Measurements from ENCODE around the gene CYP2U1. TPM values are rescaled to one million over a fixed set of nuclear protein-coding genes. Genes with fewer than 3 reads are reported as not detected.
A peak's percentile ranks its signal among the peaks of the same experiment; 100 is the strongest.

The CYP2U1 gene
- total RNA-seq, 4 donors from 2014 or later: 3.5 to 7.5 (median 4.0) TPM

- no peak overlapping the region for H3K27ac ChIP-seq
- intact Hi-C loops (cut with DNase I; ENCODE audit: low total_unique reads): no loop called here
- peaks cover 0 to 4% of the 10 kb centered on the region in 2 donors for H3K4me1 ChIP-seq
- no peaks in the 10 kb centered on the region for H3K36me3 ChIP-seq
- no peaks in the 10 kb centered on the region for H3K27me3 ChIP-seq
- in situ Hi-C loops (cut with MboI; ENCODE audit: low sequenced_read_pairs in 4 of 4): no loop called here
- DNase-seq (no peak), ATAC-seq (no peak)
- H3K4me3 ChIP-seq: no peak overlapping the region
- TF ChIP-seq, protein P1, sequence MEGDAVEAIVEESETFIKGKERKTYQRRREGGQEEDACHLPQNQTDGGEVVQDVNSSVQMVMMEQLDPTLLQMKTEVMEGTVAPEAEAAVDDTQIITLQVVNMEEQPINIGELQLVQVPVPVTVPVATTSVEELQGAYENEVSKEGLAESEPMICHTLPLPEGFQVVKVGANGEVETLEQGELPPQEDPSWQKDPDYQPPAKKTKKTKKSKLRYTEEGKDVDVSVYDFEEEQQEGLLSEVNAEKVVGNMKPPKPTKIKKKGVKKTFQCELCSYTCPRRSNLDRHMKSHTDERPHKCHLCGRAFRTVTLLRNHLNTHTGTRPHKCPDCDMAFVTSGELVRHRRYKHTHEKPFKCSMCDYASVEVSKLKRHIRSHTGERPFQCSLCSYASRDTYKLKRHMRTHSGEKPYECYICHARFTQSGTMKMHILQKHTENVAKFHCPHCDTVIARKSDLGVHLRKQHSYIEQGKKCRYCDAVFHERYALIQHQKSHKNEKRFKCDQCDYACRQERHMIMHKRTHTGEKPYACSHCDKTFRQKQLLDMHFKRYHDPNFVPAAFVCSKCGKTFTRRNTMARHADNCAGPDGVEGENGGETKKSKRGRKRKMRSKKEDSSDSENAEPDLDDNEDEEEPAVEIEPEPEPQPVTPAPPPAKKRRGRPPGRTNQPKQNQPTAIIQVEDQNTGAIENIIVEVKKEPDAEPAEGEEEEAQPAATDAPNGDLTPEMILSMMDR (IDR thresholded peaks at IDR 0.05 in 4 of 5, conservative IDR thresholded peaks at IDR 0.05 in 1 of 5): no peak
- no peak for TF ChIP-seq POLR2A (IDR thresholded peaks at IDR 0.05)
- no peaks in the 10 kb centered on the region for H3K9me3 ChIP-seq
Measured at GRCh38 chr4:107891299-107891698, 40.0 kb upstream of the CYP2U1 start.

DNA sequence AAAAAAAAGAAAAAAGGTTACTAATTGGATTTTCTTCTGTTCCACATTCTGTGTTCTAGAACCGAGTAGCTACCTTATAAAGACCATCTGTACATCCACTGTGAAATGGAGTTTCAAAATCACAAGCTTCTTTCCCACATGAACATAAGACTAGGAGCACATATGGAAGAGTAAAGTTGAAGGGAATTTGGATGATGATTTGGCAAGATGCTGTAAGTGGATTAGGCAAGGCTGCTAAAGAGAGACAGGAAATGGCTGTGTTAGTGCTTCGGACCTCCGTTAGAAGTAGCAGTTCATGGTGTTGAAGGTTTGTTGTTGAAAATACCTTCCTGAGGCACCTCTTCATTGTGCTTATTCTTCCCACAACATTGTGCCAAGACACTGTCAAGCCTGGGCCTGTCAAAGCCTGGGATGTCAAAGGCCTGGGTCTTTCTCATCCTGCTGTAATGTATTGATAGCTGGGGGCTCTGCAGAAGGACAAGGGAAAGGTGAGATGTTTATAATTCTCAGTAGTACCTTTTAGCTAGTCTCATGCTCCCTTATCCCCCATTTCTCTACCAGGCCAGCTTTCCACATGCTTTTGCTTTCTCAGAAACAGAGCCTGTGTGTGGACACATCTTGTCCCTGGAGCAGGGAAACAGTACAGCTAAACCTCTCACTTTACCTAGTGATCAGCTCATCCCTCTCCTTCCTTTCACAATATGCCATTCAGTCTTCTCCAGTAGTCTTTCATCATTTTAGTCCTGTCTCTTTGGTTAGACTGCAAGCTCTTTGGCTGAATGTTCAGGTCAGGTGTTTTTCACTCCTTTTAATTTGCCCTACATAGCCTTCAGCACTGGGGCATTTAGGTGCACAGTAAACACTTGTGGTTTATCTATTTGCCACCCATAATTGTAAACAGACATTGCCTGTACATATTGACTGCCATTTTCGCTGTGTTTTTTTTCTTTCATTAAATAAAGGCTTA, 37.9 kb upstream of the CYP2U1 start:
- DNase-seq (no peak), ATAC-seq (peak in 1 of 2 donors; percentile 70)
- Histone ChIP-seq H3K36me3 (no peaks in the 10 kb centered on the region), H3K27me3 (no peaks in the 10 kb centered on the region), H3K27ac (peak overlapping the region in 1 of 4 donors; percentile 41), H3K4me1 (peaks cover 0 to 4% of the 10 kb centered on the region in 2 donors), H3K4me3 (no peak overlapping the region), H3K9me3 (no peaks in the 10 kb centered on the region)
- intact Hi-C loops (cut with DNase I; ENCODE audit: low total_unique reads): no loop called here
- in situ Hi-C loops (cut with MboI; ENCODE audit: low sequenced_read_pairs in 4 of 4): no loop called here
- TF ChIP-seq, protein P1 (IDR thresholded peaks at IDR 0.05 in 4 of 5, conservative IDR thresholded peaks at IDR 0.05 in 1 of 5): no peak
- no peak for TF ChIP-seq POLR2A (IDR thresholded peaks at IDR 0.05)

GRCh38 chr4:107894138-107894603, 37.2 kb upstream of the CYP2U1 start:
- Histone ChIP-seq H3K9me3 (no peaks in the 10 kb centered on the region), H3K4me1 (peaks cover 0 to 4% of the 10 kb centered on the region in 2 donors), H3K4me3 (no peak overlapping the region), H3K27ac (no peak overlapping the region), H3K36me3 (no peaks in the 10 kb centered on the region), H3K27me3 (no peaks in the 10 kb centered on the region)
- in situ Hi-C loops (cut with MboI; ENCODE audit: low sequenced_read_pairs in 4 of 4): no loop called here
- TF ChIP-seq POLR2A (IDR thresholded peaks at IDR 0.05): no peak
- TF ChIP-seq, protein P1 (IDR thresholded peaks at IDR 0.05 in 4 of 5, conservative IDR thresholded peaks at IDR 0.05 in 1 of 5): no peak
- DNase-seq (no peak), ATAC-seq (no peak)
- intact Hi-C loops (cut with DNase I; ENCODE audit: low total_unique reads): no loop called here

- in situ Hi-C loops (cut with MboI; ENCODE audit: low sequenced_read_pairs in 4 of 4): no loop called here
- ATAC-seq (no peak), DNase-seq (no peak)
- H3K36me3 ChIP-seq: no peaks in the 10 kb centered on the region
- H3K9me3 ChIP-seq: no peaks in the 10 kb centered on the region
- H3K27me3 ChIP-seq: no peaks in the 10 kb centered on the region
- intact Hi-C loops (cut with DNase I; ENCODE audit: low total_unique reads): no loop called here
- TF ChIP-seq, protein P1 (IDR thresholded peaks at IDR 0.05 in 4 of 5, conservative IDR thresholded peaks at IDR 0.05 in 1 of 5): no peak
- TF ChIP-seq POLR2A (IDR thresholded peaks at IDR 0.05): no peak
- H3K4me1 ChIP-seq: peaks cover 0 to 4% of the 10 kb centered on the region in 2 donors
- no peak overlapping the region for H3K4me3 ChIP-seq
- H3K27ac ChIP-seq: no peak overlapping the region
Measured at GRCh38 chr4:107896158-107896645, 35.1 kb upstream of the CYP2U1 start.
